Fibroblast of skin of left biceps (primary cell): ENCODE data around the gene TFAP2C.
"Not testable (repeated sequence)": the region's sequence is repeated elsewhere in the genome, so short reads cannot be mapped to it uniquely, and the experiment has no call there.

Experiments
- DNase-seq, 2 experiments: peaks; one replicate each; pipeline ENCODE4 v3.0.0-alpha.2; 2013; ENCODE audit warnings: low read depth in 2 of 2

The TFAP2C gene

GRCh38 chr20:56653211-56653610, 24.1 kb downstream of the TFAP2C start:
- no peak for DNase-seq

- no peak for DNase-seq
Observed at GRCh38 chr20:56656632-56657031, 27.5 kb downstream of the TFAP2C start.

GRCh38 chr20:56657879-56658278, 28.8 kb downstream of the TFAP2C start:
- DNase-seq = no peak

- not testable (repeated sequence) for DNase-seq
Observed at GRCh38 chr20:56658341-56658947, 29.3 kb downstream of the TFAP2C start.

GRCh38 chr20:56663660-56664059, 34.6 kb downstream of the TFAP2C start:
- no peak for DNase-seq

GRCh38 chr20:56664796-56665195, 35.7 kb downstream of the TFAP2C start:
- no peak for DNase-seq

GRCh38 chr20:56665806-56666205, 36.7 kb downstream of the TFAP2C start:
- no peak for DNase-seq

- DNase-seq = no peak
Observed at GRCh38 chr20:56673450-56673849, 44.3 kb downstream of the TFAP2C start.

GRCh38 chr20:56676001-56676400, 46.9 kb downstream of the TFAP2C start:
- no peak for DNase-seq

GRCh38 chr20:56676679-56677078, 47.6 kb downstream of the TFAP2C start:
- no peak for DNase-seq

- no peak for DNase-seq
Observed at GRCh38 chr20:56683077-56683865, 54.2 kb downstream of the TFAP2C start.

- no peak for DNase-seq
Observed at GRCh38 chr20:56685879-56686278, 56.8 kb downstream of the TFAP2C start.

GRCh38 chr20:56687061-56687460, 58.0 kb downstream of the TFAP2C start:
- no peak for DNase-seq

GRCh38 chr20:56688106-56688505, 59.0 kb downstream of the TFAP2C start:
- no peak for DNase-seq
